Breast epithelium (tissue), 3 donors: ENCODE results near the gene SPEM2.

Experiments
- CTCF ChIP-seq, 3 donors: fragments of 450-650 bp; IDR thresholded peaks; one replicate each; pipeline ENCODE4 v1.5.1; 2016 to 2017; ENCODE audit warnings: antibody characterized with exemption in 3 of 3, mild to moderate bottlenecking in 3 of 3, moderate library complexity in 3 of 3
- POLR2A ChIP-seq: fragments of 450-650 bp; IDR thresholded peaks from one replicate; pipeline ENCODE4 v1.6.1; 2016; ENCODE audit warnings: antibody characterized with exemption, mild to moderate bottlenecking, moderate library complexity

GRCh38 chr17:7396147-7396546 lies 29.3 kb upstream of the SPEM2 start:
- TF ChIP-seq POLR2A (no peak), CTCF (IDR thresholded peaks at IDR 0.05) (no peak)
